ENCODE results near the gene ZNF385D. TPM values are rescaled to one million over a fixed set of nuclear protein-coding genes. Genes with fewer than 3 reads are reported as not detected.

Gene ZNF385D
- total RNA-seq, 1 experiment from 2014 or later, result not detected

- no peaks in the 10 kb centered on the region for H3K36me3 ChIP-seq (ENCODE audit: insufficient read depth, low read length, poor library complexity, severe bottlenecking)
- no peaks in the 10 kb centered on the region for H3K4me1 ChIP-seq (ENCODE audit: insufficient read depth, low read length, poor library complexity, severe bottlenecking)
- DNase-seq (ENCODE audit: low spot score), result no peak
- no peaks in the 10 kb centered on the region for H3K27me3 ChIP-seq (replicated peaks; ENCODE audit: insufficient read depth, low read depth, low read length, poor library complexity)
- no peak overlapping the region for H3K27ac ChIP-seq (ENCODE audit: low read depth, low read length, poor library complexity, severe bottlenecking)
- TF ChIP-seq CTCF (conservative IDR thresholded peaks at IDR 0.05; ENCODE audit: low read depth, low read length) (no peak), EZH2 (IDR thresholded peaks at IDR 0.05; ENCODE audit: borderline replicate concordance, low read depth, low read length, poor library complexity, severe bottlenecking) (no peak)
- ChIA-PET POLR2A (ENCODE audit: low non-redundant PET) (no interaction called here), CTCF (no interaction called here)
- H3K4me3 ChIP-seq (ENCODE audit: low read depth, low read length, poor library complexity, severe bottlenecking), result no peak overlapping the region
- BruUV-seq (replicated peaks), result no TSS peak
- intact Hi-C loops (cut with micrococcal nuclease; ENCODE audit: unreplicated experiment), result no loop called here
- H3K9me3 ChIP-seq (ENCODE audit: low read depth, low read length, poor library complexity, severe bottlenecking), result peaks cover 26% of the 10 kb centered on the region
Observed at GRCh38 chr3:21779909-21780308, 28.9 kb upstream of the ZNF385D start.

GRCh38 chr3:21778715-21779114 is 27.7 kb upstream of the ZNF385D start:
- BruUV-seq (replicated peaks), result no TSS peak
- H3K4me3 ChIP-seq (ENCODE audit: low read depth, low read length, poor library complexity, severe bottlenecking), result no peak overlapping the region
- POLR2A ChIA-PET (ENCODE audit: low non-redundant PET), result no interaction called here

GRCh38 chr3:21777821-21778220 is 26.8 kb upstream of the ZNF385D start:
- DNase-seq (ENCODE audit: low spot score), result no peak
- peaks cover 19% of the 10 kb centered on the region for H3K9me3 ChIP-seq (ENCODE audit: low read depth, low read length, poor library complexity, severe bottlenecking)
- no peak overlapping the region for H3K27ac ChIP-seq (ENCODE audit: low read depth, low read length, poor library complexity, severe bottlenecking)
- TF ChIP-seq CTCF (conservative IDR thresholded peaks at IDR 0.05; ENCODE audit: low read depth, low read length), result no peak
- no peak for TF ChIP-seq EZH2 (IDR thresholded peaks at IDR 0.05; ENCODE audit: borderline replicate concordance, low read depth, low read length, poor library complexity, severe bottlenecking)
- CTCF ChIA-PET, result no interaction called here
- H3K4me1 ChIP-seq (ENCODE audit: insufficient read depth, low read length, poor library complexity, severe bottlenecking), result no peaks in the 10 kb centered on the region
- POLR2A ChIA-PET (ENCODE audit: low non-redundant PET), result no interaction called here
- intact Hi-C loops (cut with micrococcal nuclease; ENCODE audit: unreplicated experiment), result no loop called here
- no peak overlapping the region for H3K4me3 ChIP-seq (ENCODE audit: low read depth, low read length, poor library complexity, severe bottlenecking)
- no peaks in the 10 kb centered on the region for H3K36me3 ChIP-seq (ENCODE audit: insufficient read depth, low read length, poor library complexity, severe bottlenecking)
- no peaks in the 10 kb centered on the region for H3K27me3 ChIP-seq (replicated peaks; ENCODE audit: insufficient read depth, low read depth, low read length, poor library complexity)
- BruUV-seq (replicated peaks), result no TSS peak

More at GRCh38 chr3:21778715-21779114, 27.7 kb upstream of the ZNF385D start:
- H3K4me1 ChIP-seq (ENCODE audit: insufficient read depth, low read length, poor library complexity, severe bottlenecking), result no peaks in the 10 kb centered on the region
- H3K36me3 ChIP-seq (ENCODE audit: insufficient read depth, low read length, poor library complexity, severe bottlenecking), result no peaks in the 10 kb centered on the region
- no peak overlapping the region for H3K27ac ChIP-seq (ENCODE audit: low read depth, low read length, poor library complexity, severe bottlenecking)
- no peak for DNase-seq (ENCODE audit: low spot score)
- intact Hi-C loops (cut with micrococcal nuclease; ENCODE audit: unreplicated experiment), result no loop called here
- CTCF ChIA-PET, result no interaction called here
- no peaks in the 10 kb centered on the region for H3K27me3 ChIP-seq (replicated peaks; ENCODE audit: insufficient read depth, low read depth, low read length, poor library complexity)
- no peak for TF ChIP-seq CTCF (conservative IDR thresholded peaks at IDR 0.05; ENCODE audit: low read depth, low read length)
- no peak for TF ChIP-seq EZH2 (IDR thresholded peaks at IDR 0.05; ENCODE audit: borderline replicate concordance, low read depth, low read length, poor library complexity, severe bottlenecking)
- H3K9me3 ChIP-seq (ENCODE audit: low read depth, low read length, poor library complexity, severe bottlenecking), result peaks cover 25% of the 10 kb centered on the region
